Stimulated activated CD4-positive, alpha-beta T cell treated with anti-CD3 and anti-CD28 coated beads, TNF-alpha, amount 100 ng/mL, for 48 hours (primary cell): Measurements from ENCODE around the gene DIS3L2.
"Not testable (repeated sequence)": the region's sequence is repeated elsewhere in the genome, so short reads cannot be mapped to it uniquely, and the experiment has no call there.

Experiments used
- DNase-seq, 3 donors: peaks; one replicate each; pipeline ENCODE4 v3.0.0-alpha.2; 2020; ENCODE audit warnings: low read depth in 3 of 3

The DIS3L2 gene

DNA sequence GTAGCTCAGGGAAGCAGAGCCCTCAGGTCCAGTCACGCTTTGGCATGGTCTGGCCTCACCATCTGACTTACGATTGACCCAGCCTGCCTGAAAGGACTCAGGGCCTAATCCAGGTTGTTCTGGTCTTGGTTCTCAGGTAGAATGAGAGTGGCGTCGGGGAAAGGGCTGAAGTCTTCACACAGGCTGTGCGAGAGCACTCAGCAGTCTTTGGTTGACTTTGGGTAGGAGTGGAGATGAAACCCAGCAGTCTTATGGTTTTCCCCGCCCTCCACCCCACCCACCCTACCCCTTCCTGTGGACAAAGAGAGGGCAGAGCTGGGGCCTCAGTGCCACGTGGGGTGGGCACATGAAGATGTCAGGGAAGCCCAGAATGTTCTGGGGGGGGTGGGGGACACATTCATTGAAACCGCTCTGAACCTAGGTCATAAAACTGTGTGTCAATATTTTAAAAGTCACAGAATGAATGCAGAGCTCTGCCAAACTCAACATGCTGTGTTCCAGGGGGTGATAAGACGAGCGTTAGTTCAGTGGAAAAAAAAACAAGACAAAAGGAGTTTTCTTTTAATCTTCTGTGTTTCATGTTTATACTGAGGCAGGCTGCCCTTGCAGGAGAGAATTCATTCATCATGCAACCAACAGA, 358.4 kb downstream of the DIS3L2 start:
- no peak for DNase-seq

- DNase-seq, result no peak
Measured at GRCh38 chr2:232320443-232320803, 358.9 kb downstream of the DIS3L2 start.

- DNase-seq, result peak; percentile 35 to 68 (median 56)
Measured at GRCh38 chr2:232321156-232321816, 359.8 kb downstream of the DIS3L2 start.

- no peak for DNase-seq
Measured at GRCh38 chr2:232321817-232322559, 360.5 kb downstream of the DIS3L2 start.

- no peak for DNase-seq
Measured at GRCh38 chr2:232322560-232323327, 361.2 kb downstream of the DIS3L2 start.

DNA sequence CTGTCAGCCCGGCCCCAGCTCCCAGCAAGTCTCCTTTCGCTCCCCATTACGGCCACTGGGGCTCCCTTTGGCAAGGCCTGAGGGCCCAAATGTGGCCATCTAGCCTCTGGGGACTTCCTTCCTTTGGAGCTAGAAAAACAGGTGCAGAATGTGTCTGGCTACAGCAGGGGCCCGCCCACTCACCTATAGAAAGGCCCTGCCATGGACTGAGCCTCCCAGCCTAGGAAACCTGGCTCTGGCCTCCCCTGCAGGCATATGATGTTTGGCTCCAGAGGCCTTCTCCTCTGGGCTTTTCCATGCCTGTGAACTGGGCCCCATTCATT, 361.8 kb downstream of the DIS3L2 start:
- no peak for DNase-seq

- not testable (repeated sequence) for DNase-seq
Measured at GRCh38 chr2:232323967-232324366, 362.5 kb downstream of the DIS3L2 start.

DNA sequence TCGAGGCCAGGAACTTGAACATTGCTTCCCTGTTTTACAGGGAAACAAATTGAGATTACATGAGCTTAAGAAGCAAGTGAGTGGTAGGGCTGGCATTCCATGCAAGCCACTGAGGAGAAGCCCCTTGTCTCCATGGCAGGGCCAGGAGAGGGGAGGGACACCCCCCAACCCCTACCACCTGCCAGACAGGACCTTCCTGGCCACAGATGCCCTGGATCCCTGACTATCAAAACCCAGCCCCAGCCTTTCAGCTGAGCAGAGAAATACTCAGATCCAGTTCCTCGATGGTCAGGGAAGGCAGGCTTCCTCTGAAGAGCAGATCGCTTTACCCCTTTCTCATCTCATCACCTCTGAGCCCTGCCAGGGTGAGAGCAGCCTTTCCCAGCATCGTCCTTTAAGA, 363.3 kb downstream of the DIS3L2 start:
- no peak for DNase-seq

DNA sequence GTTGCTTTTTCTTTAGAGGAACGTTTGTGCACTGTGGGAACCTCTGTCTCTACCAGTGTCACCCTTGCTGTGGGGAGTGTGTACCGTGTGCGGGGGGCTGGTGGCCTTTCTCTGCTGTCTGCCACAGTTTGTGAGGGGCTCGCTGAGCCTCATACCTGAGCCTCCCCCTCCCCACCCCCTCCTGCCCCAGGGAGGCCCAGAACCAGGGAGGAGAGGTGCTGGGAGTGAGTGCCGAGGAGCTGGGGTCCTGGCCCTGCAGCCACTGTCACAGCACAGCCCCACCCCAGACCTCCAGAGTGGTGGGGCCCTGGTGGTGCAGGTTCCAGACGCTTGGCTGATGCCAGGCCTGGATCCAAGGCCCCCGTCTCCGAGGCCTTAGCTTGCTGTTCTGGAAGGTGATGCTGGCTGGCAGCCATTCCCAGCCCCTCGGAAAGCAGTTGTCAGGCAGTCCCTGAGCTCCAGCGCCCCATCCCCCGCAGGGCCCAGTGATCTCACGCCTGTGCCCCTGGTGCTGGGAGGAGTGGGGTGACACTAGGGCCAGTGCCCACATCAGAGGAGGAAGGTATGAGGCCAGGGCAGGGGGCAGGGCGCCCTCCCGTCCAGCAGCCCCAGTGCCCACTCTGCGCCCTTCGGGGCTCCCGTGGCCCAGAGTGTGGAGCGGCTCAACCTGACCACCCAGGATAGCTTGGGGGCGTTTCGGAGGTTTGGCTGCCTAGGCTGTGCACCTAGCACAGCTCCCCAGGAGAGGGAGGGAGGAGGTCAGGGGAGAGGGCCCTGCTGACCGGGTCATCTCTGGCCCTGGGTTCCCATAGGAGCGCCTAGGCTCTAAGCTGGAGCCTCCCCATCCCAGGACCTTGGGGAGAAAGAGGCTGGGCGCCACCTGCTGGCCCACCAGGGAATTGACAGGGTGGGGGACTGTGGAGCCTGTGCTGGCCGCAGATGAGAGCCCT, 364.1 kb downstream of the DIS3L2 start:
- DNase-seq, result no peak

GRCh38 chr2:232326274-232327104, 365.0 kb downstream of the DIS3L2 start:
- not testable (repeated sequence) for DNase-seq

GRCh38 chr2:232327105-232328031, 365.9 kb downstream of the DIS3L2 start:
- peak; percentile 67 to 78 (median 70) for DNase-seq

GRCh38 chr2:232328032-232328422, 366.5 kb downstream of the DIS3L2 start:
- no peak for DNase-seq

DNA sequence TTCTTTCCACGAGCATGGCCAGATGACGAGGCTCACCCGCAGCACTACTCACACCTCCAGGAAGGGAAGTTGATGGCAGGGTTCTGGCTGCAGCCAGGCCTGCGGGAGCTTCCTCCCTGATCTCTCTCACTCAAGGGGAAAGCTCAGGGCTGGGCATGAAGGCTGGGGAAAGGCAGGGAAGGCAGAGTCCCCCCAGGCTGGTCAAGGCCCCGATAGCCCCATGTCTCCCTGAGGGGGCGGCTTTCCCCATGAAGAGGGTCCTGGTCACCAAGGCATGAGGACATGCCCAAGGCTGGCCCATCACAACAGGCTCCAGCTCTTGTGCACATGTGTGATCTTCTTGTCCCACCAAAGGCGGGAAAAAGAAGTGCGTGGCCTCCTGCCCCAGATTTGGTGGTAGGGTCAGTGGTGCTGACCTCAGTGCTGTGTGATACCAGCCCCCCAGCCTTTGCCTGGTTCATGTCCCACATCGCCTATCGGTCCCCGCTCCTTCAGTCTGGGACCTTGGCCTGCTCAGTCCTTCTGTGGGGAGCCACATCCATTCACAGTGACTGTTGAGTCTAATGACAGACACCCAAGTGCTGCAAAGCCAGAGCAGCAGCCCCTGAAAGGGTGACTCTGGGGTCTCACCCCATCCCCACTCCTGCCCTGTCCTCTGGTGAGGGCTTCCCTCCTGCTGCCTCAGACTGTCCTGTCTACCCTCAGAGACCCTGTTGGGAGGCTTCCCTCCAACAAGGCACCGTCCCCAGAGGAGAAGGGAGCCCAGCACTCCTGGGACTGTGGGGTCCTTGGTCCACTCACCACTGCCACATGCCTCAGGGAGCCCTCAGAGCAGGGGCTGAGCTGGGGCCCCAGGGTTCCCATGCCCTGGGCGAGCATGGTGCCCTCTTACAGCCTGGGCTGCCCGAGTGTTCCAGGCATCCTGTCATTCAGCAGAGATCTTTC, 367.3 kb downstream of the DIS3L2 start:
- DNase-seq, result no peak

DNA sequence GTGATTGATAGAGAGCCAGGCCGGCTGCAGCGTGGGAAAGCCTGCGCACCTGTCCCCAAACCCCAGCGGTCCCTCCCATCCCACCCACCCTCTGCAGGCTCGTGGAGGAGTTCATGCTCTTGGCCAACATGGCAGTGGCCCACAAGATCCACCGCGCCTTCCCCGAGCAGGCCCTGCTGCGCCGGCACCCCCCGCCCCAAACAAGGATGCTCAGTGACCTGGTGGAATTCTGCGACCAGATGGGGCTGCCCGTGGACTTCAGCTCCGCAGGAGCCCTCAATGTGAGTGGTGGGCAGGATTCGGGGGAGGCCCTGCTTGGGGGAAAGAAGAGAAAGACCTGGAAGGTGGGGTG, 368.2 kb downstream of the DIS3L2 start:
- DNase-seq, result no peak

GRCh38 chr2:232330068-232330999, 368.8 kb downstream of the DIS3L2 start:
- no peak for DNase-seq

DNA sequence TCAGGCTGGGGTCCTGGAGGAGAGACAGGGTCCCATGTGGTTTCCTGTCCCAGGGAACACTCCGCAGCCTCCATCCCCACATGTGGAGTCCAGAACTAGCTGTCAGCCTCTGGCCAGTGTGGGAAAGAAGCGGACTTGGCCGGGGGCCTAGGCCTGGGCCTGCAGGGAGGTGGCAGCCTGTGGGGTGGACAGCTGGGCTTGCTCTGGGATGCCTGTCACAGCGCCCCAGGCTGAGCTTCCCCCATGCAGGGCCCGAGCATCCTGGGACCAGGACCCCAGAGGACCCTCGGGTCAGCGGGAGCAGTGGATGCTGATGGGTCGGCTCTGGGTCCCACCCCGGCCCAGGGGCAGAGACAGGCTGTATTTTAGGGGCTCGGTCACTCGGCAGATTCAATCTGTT, 369.5 kb downstream of the DIS3L2 start:
- DNase-seq, result not testable (repeated sequence)

DNA sequence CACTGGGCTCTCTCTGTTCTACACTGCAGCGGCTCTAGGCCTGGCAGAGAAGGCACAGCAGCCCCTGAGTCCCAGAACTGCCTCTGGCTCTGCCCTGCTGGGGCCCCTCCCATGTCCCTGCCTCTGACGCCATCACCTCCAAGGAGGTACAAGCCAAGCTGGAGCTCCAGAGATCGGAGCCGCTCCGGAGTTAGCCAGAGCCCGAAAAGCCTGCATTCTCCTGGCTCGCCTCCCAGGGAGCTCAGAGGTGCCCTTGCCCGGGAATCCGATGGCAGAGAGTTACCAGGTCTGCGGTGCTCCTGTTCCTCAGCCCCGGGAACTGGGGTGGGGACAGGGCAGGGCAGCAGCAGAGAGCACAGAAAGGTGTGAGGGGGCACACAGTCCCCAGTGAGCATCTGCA, 370.1 kb downstream of the DIS3L2 start:
- not testable (repeated sequence) for DNase-seq
